GM18508 (cell line): ENCODE measurements around the gene SLC25A17.
"Not testable (repeated sequence)": the region's sequence is repeated elsewhere in the genome, so short reads cannot be mapped to it uniquely, and the experiment has no call there.

Experiments
- ATAC-seq: cut with Tn5 transposase; IDR thresholded peaks from one replicate; pipeline ENCODE4 v1.9.1; 2021; ENCODE audit warnings: moderate number of reproducible peaks; ENCODE audit not compliant: insufficient read depth, unreplicated experiment

SLC25A17 gene, protein sequence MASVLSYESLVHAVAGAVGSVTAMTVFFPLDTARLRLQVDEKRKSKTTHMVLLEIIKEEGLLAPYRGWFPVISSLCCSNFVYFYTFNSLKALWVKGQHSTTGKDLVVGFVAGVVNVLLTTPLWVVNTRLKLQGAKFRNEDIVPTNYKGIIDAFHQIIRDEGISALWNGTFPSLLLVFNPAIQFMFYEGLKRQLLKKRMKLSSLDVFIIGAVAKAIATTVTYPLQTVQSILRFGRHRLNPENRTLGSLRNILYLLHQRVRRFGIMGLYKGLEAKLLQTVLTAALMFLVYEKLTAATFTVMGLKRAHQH

DNA sequence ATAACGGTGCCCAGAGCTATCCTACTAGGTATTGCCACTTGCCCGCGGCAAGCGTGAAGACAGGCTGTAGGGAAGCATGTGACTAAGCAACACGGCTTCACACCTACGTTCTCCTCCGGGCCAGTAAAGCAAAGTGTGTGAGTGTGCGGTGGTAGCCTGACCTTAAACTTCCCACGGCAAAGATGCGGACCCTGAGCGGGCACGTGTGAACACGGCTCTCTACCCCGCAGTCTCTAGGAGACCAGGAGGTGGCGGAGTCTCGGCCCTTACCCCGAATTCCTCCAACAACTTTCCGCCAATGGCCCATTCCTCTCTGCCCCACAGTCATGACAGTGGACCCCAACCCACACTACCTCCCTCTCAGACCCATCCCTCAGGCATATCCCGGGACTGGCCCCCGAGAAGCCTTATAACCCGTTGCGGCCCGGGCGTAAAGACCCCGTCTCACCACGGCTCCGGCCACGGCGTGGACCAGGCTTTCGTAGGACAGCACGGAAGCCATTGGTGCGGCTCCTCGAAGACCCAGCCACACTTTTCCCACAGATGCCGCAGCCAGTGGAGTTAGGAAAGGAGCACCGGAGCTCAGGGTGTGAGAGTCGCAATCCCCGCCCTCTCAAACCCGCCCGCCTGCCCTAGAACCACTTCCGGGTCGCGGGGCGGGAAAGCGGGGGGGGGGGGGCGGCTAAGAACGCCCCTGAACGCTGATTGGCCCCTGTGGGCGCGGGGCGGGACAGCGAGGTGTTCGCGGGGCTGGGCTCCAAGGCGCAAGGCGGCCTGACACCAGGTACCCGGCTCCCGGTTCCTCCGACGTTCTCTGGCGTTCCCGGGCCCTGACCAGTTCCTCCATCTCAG is at the start of gene SLC25A17:
TSS of gene SLC25A17 (minus strand) at position 600 of the 852 bp plus-strand sequence. CDS start at position 502, 98 bp downstream.
- ATAC-seq: no peak

DNA sequence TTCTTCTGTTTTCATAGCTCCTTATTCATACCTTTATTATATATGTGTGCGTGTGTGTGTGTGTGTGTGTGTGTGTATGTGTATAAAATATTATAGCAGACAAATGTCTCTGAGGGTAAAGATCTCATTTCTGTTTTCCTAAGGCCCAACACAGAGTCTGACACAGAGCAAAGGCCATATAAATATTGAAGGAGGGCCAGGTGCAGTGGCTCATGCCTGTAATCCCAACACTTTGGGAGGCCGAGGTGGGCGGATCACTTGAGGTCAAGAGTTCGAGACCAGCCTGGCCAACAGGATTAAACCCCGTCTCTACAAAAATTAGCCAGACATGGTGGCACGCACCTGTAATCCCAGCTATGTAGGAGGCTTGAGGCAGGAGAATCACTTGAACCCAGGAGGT is 49.2 kb upstream of the SLC25A17 start:
- ATAC-seq: not testable (repeated sequence)

DNA sequence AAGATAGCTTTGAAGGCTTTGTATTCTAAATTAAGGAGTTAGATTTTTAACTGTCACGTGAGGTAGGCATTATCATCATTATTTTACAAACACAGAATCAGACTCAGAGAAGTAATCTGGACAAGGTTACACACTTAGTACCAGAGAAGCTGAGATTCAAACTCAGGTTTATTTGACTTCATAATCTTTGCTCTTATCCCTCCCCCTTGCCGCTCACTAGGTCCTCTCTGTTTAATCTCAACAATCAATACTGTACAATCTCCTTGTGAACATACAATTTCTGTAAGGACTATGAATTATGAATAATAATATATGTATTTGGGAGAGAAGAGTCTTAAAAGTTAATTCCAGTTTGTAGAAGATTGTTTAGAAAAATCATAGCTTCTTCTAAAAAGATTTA is 48.0 kb upstream of the SLC25A17 start:
- ATAC-seq: no peak

DNA sequence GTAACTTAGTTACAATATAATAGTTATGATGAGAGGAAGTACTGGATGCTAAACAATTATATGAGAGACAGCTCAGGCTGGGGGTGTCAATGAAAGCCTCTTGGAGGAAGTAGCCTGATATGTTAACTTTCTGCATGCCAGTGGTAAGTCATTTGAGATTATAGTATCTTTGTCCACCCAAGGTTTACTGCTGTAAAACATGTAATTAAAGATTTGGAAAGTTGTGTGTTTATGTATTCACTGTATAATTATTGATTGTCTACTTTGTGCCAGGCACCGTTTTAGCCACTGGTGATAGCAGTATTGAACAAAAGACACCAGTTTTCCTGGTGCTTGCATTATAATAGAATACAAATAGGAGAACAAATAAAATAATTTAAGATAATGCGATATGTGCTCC is 43.4 kb upstream of the SLC25A17 start:
- ATAC-seq: no peak

DNA sequence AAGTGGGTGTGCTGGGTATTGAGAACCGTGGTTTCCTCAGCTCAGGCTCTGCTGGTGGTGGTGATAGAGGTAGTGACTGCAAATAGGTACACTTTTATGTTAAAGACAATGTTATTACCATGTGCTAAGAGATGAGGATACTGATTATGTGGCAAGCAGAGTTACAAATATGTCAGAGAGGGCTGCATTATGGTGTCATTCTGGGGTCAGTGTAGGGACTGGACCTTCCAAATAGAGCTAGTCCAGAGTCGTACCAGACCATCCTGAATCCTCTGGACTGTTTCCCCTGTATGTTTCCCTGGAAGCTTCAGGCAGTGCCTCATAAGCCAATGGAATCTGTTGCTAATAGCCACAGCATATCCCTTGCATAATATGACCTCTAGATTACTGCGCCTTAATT is 42.9 kb upstream of the SLC25A17 start, which contains the start of gene DNAJB7:
TSS of gene DNAJB7 (minus strand) at position 101 of the 400 bp plus-strand sequence. CDS start 119 bp downstream, outside the sequence.
- no peak for ATAC-seq

DNA sequence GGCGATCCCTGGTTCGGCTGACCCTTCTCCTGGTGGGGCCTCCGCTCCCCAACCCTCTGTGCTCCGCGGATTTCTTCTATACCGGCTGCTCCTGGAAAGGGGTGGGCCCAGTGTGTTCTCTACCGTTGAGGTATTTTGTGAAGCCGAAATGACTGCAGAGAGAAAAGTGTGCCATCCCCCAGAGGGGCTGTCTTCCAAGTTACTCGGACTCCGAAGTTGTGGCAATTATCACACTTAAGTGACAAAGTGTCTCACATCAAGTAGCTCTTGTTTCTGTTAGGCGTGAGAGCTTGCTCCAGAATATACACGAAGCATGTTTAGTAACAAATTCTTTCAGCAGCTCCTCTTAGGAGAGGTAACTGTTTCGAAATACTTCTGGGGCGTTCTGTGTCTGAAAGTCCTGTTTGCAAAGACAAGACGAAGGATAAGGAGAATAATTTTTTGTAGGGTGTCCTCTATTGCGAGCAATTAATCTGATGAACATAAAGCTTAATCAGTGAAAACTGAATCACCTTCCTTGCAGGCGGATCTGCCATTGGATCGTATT is 38.2 kb upstream of the SLC25A17 start:
- ATAC-seq: no peak

DNA sequence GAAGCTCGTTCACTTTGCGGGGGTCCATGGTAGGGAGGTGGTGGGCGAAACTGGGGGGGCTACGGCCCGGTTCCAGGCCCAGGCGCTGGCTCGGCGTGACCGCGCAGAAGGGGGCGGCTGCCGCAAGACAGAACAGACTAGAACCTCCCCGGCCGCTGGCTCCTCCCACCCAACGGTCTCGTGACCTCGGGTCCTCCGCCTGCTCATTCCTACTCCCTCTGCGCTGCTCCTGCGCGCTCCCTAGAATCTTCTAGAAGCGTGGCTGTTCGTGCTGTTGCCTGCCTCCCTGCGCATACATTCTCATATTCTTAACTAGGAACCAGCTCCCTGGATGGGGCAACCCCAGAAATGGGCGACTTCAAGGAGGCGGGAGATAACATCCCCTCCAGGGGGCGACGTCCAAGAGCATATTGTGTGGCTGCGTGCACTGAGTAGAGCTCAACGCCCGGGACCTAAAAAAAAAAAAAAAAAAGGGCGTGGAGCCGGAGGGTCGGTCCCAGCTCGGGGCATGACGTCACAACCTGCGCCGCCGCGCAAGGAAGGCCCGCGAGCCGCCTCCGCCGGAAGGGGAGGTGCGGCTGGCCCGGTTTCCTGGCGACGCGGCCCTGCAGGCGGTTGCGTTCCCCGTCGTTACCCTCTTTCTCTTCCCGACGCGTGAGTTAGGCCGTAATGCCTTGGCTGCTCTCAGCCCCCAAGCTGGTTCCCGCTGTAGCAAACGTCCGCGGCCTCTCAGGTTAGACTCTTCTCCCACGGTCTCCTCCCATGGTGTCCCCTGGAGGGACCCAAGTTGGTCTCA is 37.6 kb upstream of the SLC25A17 start, which contains the start of the genes ST13 and XPNPEP3:
TSS of gene ST13 (minus strand) at position 127 of the 796 bp plus-strand sequence. CDS start at position 28, 99 bp downstream.
TSS of gene XPNPEP3 (plus strand) at position 636 of the 796 bp plus-strand sequence. CDS start at position 670, 34 bp downstream.
- ATAC-seq: peak; percentile 52

DNA sequence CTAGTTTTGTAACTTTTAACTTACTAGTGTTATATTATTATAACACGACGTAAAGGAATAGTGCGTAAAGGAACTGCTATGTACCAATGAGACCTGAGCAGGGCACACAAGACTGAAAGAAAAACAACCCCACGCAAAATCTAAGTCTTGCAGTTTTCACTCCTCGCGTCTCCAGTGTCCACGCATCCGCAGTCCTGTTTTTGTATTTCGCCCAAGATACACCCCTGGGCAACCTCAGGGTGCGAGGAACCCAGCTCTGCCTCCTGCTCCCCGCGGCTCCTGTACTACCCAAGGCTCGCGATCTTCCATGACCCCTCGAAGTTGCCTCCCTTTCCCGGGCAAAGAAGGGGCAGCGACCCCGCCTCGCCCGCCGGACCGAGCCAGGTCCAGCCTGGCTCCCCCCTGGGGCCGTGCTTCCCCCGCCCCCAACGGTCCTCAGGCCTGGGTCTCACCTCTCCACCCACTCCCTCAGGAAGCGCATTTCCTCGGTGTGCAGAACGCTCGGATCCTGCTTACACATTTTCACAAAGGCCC is 36.9 kb upstream of the SLC25A17 start:
- ATAC-seq: no peak

DNA sequence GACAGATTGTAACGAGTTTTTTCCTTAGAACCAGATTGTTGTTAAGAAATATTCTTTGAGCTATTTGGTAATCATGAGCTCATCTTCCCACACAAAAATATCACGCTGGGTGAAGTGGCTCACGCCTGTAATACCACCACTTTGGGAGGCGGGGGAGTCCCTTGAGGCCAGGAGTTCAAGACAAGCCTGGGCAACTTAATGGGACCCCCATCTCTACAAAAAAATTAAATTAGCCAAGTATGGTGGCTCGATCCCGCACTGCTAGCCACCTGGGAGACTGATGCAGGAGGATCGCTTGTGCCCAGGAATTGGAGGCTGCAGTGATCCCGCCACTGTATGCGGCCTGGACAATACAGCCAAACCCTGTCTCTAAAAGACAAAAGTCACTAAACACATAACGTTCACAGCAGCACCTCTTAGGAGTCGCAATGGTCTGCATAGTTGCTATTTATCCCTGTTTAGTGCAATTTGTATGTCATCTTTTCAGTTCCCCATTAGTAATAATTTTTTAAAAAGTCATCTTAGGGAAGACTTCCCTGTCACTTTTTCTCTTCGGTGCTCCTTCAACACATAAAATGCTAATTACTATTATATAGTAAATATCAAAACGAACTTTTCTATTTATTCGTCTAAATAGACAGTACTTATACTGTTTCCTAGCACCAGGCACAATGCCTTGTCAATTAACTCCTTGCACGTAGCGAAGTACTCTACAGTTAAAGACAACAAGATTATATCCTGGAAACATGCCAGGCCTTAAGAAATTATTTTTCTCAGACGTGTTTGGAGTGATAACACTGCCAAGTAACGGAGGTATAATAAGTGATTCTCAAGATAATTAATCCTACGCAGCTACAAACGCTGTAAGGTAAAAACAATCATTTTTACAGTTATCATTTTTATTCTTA is 36.2 kb upstream of the SLC25A17 start:
- ATAC-seq: no peak

DNA sequence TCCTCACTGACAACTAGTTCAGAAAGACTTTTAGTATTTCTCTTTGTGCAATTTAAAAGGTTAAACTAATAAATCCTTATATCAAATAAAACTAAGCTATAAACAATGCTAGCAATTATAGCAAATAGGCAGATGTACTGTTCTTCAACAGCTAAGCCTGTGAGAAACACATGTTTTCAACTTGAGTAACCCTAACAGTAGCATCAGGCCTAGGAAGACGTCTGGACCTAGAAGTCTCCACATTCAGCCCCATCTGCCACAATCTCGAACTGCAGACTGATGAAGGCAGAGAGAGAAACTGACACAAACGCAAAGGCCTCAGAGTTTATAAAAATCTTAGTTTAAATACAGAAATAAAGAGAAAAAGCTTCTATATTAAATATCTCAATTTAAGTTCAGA is 34.8 kb upstream of the SLC25A17 start:
- no peak for ATAC-seq

DNA sequence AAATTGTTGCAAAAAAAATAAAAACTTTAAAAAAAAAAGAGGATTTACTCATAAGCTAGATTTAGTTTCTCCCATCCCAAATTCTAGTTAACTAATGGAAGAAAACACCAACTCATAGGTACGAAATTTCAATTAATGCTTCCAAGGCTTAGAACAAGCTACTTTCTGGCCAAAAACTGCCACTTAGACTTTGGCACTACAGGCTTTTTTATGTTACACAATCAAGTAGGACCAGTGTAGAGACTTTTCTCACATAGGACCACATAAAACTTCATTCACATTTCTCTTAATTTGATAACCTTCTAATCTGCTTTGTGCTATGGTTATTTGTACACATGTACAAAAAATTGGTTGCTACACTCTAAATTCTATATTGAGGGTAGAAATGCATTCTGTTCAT is 34.2 kb upstream of the SLC25A17 start:
- no peak for ATAC-seq

DNA sequence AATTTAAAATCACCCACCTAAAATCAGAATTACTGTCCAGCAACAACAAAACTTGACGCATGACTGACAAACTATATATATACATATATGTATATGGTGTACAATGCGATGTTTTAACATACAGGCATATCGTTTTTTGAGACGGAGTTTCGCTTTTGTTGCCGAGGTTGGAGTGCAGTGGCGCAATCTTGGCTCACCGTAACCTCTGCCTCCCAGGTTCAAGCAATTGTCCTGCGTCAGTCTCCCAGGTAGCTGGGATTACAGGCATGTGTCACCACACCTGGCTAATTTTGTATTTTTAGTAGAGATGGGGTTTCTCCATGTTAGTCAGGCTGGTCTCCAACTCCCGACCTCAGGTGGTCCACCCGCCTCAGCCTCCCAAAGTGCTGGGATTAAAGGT is 26.7 kb upstream of the SLC25A17 start:
- ATAC-seq: not testable (repeated sequence)

DNA sequence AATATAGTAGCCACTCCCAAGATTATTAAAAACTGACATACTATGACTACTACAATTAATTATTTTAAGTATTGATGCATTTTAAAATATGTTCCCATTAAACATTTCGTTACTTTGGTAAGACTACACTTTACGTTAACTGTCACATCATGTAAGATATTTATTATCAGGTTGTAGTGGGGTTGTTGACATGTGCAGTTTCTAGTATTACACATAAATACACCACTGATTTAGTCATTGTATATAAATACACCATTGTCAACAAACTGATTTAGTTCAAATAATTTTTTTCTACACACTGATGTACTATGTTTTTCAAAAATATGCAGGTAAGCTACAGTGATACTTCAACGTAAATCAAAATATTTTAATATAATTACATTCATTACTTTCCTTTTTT is 25.8 kb upstream of the SLC25A17 start:
- no peak for ATAC-seq

DNA sequence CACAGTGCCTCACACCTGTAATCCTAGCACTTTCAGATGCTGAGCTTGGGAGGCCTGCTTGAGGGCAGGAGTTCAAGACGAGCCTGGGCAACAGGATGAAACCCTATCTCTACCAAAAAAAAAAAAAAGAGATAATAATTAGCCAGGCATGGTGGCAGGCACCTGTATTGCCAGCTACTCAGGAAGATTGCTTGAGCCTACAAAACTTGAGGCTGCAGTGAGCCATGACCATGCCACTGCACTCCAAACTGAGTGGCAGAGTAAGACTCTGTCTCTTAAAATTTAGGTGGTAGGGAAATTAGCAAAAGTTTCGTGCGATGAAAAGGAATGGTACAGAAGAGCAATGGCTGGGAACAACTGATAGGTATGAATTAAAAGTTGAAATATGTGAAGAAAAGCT is 19.3 kb upstream of the SLC25A17 start:
- no peak for ATAC-seq

DNA sequence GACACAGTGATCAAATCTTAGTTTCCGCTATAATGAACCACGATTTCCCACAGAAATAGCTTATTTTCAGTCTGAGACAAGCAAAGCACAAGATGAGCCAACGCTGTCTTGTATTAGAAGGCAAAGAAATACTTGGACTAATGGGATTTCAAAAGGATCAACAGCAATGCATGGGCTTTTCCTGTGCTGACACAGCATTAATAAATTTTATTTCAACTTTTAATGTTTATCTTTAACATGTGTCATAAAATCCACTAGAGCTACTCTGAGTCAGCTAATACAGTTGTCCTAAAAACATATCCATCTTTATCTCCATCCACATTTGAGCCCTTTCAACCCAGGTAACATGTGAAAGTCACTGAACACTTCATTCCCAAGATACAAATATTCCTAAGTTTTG is 15.5 kb upstream of the SLC25A17 start:
- no peak for ATAC-seq

DNA sequence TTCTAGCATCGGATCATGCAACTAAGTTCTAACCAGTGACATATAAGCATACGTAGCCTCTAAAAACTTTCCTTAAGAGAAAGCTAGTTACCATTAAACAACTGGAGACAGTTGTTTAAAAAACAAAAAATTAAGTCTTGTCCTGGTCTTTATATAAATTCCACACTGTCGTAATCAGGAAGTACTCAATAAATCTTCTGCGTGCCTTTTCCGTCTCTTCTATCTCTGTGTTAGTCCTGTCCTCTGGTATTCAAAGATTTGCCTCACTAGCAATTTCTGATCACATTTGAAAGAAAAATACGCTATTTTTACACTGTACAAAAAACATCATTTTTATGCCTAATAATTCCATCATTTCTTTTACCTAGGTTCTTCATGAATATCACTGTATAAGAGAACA is 10.0 kb upstream of the SLC25A17 start:
- no peak for ATAC-seq

DNA sequence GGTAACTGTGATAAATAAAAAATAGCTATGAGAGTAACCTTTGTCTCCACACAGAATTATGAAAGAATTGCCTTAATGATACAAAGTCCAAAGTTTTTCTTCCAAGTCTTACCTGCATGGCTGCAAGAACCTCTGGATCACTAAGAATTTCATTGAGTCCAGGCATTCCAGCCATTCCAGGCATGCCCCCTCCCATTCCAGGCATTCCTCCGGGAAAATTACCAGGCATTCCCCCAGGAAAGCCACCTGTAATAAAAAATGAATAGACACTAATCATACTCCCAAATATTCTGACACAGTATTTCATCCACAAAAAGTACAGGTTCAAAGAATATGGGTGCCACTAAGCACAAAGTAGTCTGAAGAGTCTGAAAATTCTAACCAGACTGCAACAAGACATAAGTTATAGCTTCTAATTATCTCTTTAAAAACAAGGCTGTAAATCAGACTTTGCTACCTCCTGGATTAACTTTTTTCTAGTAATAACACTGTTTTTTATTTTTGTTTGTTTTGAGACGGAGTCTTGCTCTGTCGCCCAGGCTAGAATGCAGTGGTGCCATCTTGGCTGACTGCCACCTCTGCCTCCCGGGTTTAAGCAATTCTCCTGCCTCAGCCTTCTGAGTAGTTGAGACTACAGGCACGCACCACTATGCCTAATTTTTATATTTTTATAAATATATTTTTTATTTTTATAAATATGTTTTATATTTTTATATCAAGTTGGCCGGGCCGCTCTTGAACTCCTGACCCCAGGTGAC is 8.0 kb upstream of the SLC25A17 start:
- ATAC-seq: no peak

DNA sequence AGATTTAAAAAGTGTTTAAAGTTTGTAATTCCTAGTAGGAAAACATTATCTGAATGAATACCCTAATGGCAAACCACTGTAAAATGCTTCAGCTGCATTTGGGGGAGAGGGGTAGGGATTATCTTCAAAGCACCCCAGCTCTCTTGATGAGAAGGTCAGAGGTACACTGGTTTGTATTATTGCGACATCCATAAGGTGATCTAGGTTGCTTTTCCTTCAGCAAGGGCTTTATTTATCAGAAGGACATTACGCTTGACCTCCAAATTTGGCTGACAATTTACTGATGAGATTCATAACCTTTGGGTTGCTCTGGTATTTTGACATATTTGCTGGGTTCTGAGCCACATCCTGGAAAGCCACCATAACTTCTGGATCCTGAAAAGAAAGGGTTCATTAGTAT is 7.1 kb upstream of the SLC25A17 start:
- not testable (repeated sequence) for ATAC-seq
